Measurements from ENCODE around the gene EMX2.

DNA sequence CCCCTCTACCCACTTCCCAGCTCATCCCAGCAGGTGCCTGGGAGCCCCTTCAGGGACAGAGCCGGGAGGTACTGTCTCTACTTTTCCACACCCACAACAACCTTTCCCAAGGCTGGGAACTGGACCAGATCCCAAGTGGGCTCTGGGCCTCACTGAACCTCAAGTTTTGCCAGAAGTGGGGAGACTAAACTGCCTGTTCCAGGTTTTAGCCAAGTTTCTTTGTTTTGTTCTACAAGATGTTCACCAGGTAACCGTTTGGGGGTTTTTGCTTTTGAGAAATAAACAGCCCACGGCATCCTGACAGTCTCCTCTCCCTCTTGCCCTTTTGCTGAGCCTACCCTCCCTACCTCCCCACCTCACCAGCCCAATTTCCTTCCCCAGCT is 10.6 kb upstream of the EMX2 start:
- TF ChIP-seq ZSCAN16 (tag by site-specific recombination; IDR thresholded peaks at IDR 0.05) (no peak), EGR2 (tag by site-specific recombination; IDR thresholded peaks at IDR 0.05; ENCODE audit: low read depth) (no peak), ZNF239 (tag by site-specific recombination; IDR thresholded peaks at IDR 0.05) (no peak), ZNF274 (IDR thresholded peaks at IDR 0.05; ENCODE audit: low read length) (no peak), ZNF274 (tag by site-specific recombination; IDR thresholded peaks at IDR 0.05; ENCODE audit: borderline replicate concordance) (no peak), BCL11A (tag by site-specific recombination; IDR thresholded peaks at IDR 0.05; ENCODE audit: low read depth) (no peak), ZNF664 (tag by site-specific recombination; IDR thresholded peaks at IDR 0.05) (no peak), HOXD13 (CRISPR knock-in tag; IDR thresholded peaks at IDR 0.05; ENCODE audit: borderline replicate concordance) (no peak)
- TF ChIP-seq, protein P1, sequence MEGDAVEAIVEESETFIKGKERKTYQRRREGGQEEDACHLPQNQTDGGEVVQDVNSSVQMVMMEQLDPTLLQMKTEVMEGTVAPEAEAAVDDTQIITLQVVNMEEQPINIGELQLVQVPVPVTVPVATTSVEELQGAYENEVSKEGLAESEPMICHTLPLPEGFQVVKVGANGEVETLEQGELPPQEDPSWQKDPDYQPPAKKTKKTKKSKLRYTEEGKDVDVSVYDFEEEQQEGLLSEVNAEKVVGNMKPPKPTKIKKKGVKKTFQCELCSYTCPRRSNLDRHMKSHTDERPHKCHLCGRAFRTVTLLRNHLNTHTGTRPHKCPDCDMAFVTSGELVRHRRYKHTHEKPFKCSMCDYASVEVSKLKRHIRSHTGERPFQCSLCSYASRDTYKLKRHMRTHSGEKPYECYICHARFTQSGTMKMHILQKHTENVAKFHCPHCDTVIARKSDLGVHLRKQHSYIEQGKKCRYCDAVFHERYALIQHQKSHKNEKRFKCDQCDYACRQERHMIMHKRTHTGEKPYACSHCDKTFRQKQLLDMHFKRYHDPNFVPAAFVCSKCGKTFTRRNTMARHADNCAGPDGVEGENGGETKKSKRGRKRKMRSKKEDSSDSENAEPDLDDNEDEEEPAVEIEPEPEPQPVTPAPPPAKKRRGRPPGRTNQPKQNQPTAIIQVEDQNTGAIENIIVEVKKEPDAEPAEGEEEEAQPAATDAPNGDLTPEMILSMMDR (tag by site-specific recombination; IDR thresholded peaks at IDR 0.05) = no peak
- TF ChIP-seq, protein P2, sequence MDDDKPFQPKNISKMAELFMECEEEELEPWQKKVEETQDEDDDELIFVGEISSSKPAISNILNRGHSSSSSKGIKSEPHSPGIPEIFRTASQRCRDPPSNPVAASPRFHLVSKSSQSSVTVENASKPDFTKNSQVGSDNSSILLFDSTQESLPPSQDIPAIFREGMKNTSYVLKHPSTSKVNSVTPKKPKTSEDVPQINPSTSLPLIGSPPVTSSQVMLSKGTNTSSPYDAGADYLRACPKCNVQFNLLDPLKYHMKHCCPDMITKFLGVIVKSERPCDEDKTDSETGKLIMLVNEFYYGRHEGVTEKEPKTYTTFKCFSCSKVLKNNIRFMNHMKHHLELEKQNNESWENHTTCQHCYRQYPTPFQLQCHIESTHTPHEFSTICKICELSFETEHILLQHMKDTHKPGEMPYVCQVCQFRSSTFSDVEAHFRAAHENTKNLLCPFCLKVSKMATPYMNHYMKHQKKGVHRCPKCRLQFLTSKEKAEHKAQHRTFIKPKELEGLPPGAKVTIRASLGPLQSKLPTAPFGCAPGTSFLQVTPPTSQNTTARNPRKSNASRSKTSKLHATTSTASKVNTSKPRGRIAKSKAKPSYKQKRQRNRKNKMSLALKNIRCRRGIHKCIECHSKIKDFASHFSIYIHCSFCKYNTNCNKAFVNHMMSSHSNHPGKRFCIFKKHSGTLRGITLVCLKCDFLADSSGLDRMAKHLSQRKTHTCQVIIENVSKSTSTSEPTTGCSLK (tag by site-specific recombination; IDR thresholded peaks at IDR 0.05) = no peak
- TF ChIP-seq, protein P3, sequence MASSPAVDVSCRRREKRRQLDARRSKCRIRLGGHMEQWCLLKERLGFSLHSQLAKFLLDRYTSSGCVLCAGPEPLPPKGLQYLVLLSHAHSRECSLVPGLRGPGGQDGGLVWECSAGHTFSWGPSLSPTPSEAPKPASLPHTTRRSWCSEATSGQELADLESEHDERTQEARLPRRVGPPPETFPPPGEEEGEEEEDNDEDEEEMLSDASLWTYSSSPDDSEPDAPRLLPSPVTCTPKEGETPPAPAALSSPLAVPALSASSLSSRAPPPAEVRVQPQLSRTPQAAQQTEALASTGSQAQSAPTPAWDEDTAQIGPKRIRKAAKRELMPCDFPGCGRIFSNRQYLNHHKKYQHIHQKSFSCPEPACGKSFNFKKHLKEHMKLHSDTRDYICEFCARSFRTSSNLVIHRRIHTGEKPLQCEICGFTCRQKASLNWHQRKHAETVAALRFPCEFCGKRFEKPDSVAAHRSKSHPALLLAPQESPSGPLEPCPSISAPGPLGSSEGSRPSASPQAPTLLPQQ (tag by site-specific recombination; IDR thresholded peaks at IDR 0.05) = no peak
- TF ChIP-seq, protein P4, sequence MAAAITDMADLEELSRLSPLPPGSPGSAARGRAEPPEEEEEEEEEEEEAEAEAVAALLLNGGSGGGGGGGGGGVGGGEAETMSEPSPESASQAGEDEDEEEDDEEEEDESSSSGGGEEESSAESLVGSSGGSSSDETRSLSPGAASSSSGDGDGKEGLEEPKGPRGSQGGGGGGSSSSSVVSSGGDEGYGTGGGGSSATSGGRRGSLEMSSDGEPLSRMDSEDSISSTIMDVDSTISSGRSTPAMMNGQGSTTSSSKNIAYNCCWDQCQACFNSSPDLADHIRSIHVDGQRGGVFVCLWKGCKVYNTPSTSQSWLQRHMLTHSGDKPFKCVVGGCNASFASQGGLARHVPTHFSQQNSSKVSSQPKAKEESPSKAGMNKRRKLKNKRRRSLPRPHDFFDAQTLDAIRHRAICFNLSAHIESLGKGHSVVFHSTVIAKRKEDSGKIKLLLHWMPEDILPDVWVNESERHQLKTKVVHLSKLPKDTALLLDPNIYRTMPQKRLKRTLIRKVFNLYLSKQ (tag by site-specific recombination; IDR thresholded peaks at IDR 0.05; ENCODE audit: borderline replicate concordance) = no peak

Measured in HEK293 (cell line).